HepG2 (cell line): ENCODE measurements around the gene SERINC5. TPM values are rescaled to one million over a fixed set of nuclear protein-coding genes. Genes with fewer than 3 reads are reported as not detected.

Experiments
- AHDC1 ChIP-seq: sonication (generic); formaldehyde crosslinking; IDR thresholded peaks from 2 replicates; pipeline ENCODE4 v1.5.1; 2020; ENCODE audit warnings: mild to moderate bottlenecking, missing genetic modification reagents, borderline replicate concordance
- FOXM1 ChIP-seq: sonication (generic); formaldehyde crosslinking; IDR thresholded peaks from 2 replicates; pipeline ENCODE4 v1.5.0; 2020; ENCODE audit warnings: missing genetic modification reagents
- NR1H2 ChIP-seq: sonication (generic); formaldehyde crosslinking; IDR thresholded peaks from 2 replicates; pipeline ENCODE4 v1.8.1; 2022; ENCODE audit warnings: low read depth, missing genetic modification reagents, borderline replicate concordance
- REST ChIP-seq, 2 experiments: IDR thresholded peaks; 2 replicates each; pipeline ENCODE4 v1.6.1; 2011 to 2012; ENCODE audit warnings: low read length in 2 of 2, borderline replicate concordance in 1 of 2, low read depth in 1 of 2, mild to moderate bottlenecking in 1 of 2, moderate library complexity in 1 of 2
- RFX1 ChIP-seq: fragments of 450-650 bp; IDR thresholded peaks from 2 replicates; pipeline ENCODE4 v1.6.1; 2017
- TEAD3 ChIP-seq: optimal IDR thresholded peaks from 2 replicates; pipeline ENCODE3; 2016; ENCODE audit warnings: borderline replicate concordance
- ZBTB39 ChIP-seq: sonication (generic); formaldehyde crosslinking; IDR thresholded peaks from 2 replicates; pipeline ENCODE4 v1.5.0; 2020; ENCODE audit warnings: missing genetic modification reagents
- ZBTB44 ChIP-seq: sonication (generic); formaldehyde crosslinking; IDR thresholded peaks from 2 replicates; pipeline ENCODE4 v1.4.0; 2020; ENCODE audit warnings: missing genetic modification reagents
- ZNF10 ChIP-seq: sonication (generic); formaldehyde crosslinking; IDR thresholded peaks from 2 replicates; pipeline ENCODE4 v1.4.0; 2020; ENCODE audit warnings: mild to moderate bottlenecking, low read depth, missing genetic modification reagents, borderline replicate concordance
- ZNF326 ChIP-seq: sonication (generic); formaldehyde crosslinking; IDR thresholded peaks from 2 replicates; pipeline ENCODE4 v1.4.0; 2020; ENCODE audit warnings: missing genetic modification reagents, borderline replicate concordance
- ZNF362 ChIP-seq: sonication (generic); formaldehyde crosslinking; IDR thresholded peaks from 2 replicates; pipeline ENCODE4 v1.4.0; 2020; ENCODE audit warnings: missing genetic modification reagents, mild to moderate bottlenecking, borderline replicate concordance
- ZNF552 ChIP-seq: sonication (generic); formaldehyde crosslinking; IDR thresholded peaks from 2 replicates; pipeline ENCODE4 v1.9.0; 2022; ENCODE audit warnings: missing genetic modification reagents, mild to moderate bottlenecking, borderline replicate concordance
- polyA plus RNA-seq, 8 experiments: library from polyadenylated mRNA; depleted of rRNA in 3 of 8; stranded (reverse) in 7 of 8; unstranded in 1 of 8; fragments of >200 nt; fragmentation: Illumina TruSeq in 4 of 8; extraction: Trizol in 4 of 8; gene quantifications; 2 replicates each; pipeline versions ENCODE4 v1.2.1 to v1.2.3, GENCODE V29; 2011 to 2016; ENCODE audit warnings: low read depth in 4 of 8, missing spikeins in 1 of 8, mixed read lengths in 1 of 8; ENCODE audit not compliant: insufficient read depth in 1 of 8
- total RNA-seq, 5 experiments: library from RNA; depleted of rRNA; stranded (reverse); fragments of >200 nt; fragmentation: Illumina TruSeq; extraction: Trizol; gene quantifications; 2 replicates each; pipeline ENCODE4 v1.2.3, GENCODE V29; 2016; ENCODE audit warnings: low read depth in 1 of 5

Gene SERINC5
- total and polyA plus RNA-seq, 2 of the 13 experiments (the other 11 are each of a cell fraction or from before 2014, with no cell fraction given): 17.3 to 22.8 TPM

- TF ChIP-seq AHDC1 (peak; percentile 20; the same call in 1 of the 2 replicates), NR1H2 (CRISPR knock-in tag) (no peak), TEAD3 (CRISPR knock-in tag) (peak; percentile 97), ZNF362 (CRISPR knock-in tag) (0 out of 2 replicates have a peak, but pooled peaks have one; percentile 24), ZNF10 (CRISPR knock-in tag) (no peak), ZNF326 (CRISPR knock-in tag) (no peak), ZNF552 (CRISPR knock-in tag) (no peak), ZBTB39 (CRISPR knock-in tag) (no peak), ZBTB44 (CRISPR knock-in tag) (no peak), REST (IDR thresholded peaks at IDR 0.05; ENCODE audit: borderline replicate concordance in 1 of 2, low read depth in 1 of 2, low read length in 2 of 2) (no peak), FOXM1 (CRISPR knock-in tag) (no peak), RFX1 (peak; percentile 57; the same call in 1 of the 2 replicates)
Observed at GRCh38 chr5:80093796-80094195, 162.1 kb downstream of the SERINC5 start (continued).
